HG03135 (cell line): ENCODE data around the gene FZD4.
A peak's percentile ranks its signal among the peaks of the same experiment; 100 is the strongest.
"Not testable (repeated sequence)": the region's sequence is repeated elsewhere in the genome, so short reads cannot be mapped to it uniquely, and the experiment has no call there.

ENCODE experiments used
- ATAC-seq: cut with Tn5 transposase; IDR thresholded peaks from one replicate; pipeline ENCODE4 v1.9.1; 2021; ENCODE audit warnings: mild to moderate bottlenecking, moderate library complexity; ENCODE audit not compliant: unreplicated experiment

Gene FZD4

GRCh38 chr11:86938900-86939880 lies 16.0 kb downstream of the FZD4 start:
- peak; percentile 81 for ATAC-seq

- no peak for ATAC-seq
Observed at GRCh38 chr11:86938203-86938899, 16.8 kb downstream of the FZD4 start.

DNA sequence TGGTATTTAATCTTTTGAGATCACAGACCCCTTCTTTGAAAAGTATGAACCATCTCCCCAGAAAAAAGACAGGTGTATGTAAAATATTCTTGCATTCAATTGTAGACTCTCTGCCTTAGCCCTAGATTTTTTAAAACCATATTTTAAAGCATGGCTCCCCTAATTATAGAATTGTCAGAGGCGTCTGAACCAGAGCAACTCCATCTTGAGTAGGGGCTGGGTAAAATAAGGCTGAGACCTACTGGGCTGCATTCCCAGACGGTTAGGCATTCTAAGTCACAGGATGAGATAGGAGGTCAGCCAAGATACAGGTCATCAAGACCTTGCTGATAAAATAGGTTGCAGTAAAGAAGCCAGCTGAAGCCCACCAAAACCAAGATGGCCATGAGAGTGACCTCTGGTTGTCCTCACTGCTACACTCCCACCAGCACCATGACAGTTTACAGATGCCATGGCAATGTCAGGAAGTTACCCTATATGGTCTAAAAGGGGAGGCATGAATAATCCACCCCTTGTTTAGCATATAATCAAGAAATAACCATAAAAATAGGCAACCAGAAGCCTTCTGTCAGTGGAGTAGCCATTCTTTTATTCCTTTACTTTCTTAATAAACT lies 17.9 kb downstream of the FZD4 start:
- not testable (repeated sequence) for ATAC-seq

DNA sequence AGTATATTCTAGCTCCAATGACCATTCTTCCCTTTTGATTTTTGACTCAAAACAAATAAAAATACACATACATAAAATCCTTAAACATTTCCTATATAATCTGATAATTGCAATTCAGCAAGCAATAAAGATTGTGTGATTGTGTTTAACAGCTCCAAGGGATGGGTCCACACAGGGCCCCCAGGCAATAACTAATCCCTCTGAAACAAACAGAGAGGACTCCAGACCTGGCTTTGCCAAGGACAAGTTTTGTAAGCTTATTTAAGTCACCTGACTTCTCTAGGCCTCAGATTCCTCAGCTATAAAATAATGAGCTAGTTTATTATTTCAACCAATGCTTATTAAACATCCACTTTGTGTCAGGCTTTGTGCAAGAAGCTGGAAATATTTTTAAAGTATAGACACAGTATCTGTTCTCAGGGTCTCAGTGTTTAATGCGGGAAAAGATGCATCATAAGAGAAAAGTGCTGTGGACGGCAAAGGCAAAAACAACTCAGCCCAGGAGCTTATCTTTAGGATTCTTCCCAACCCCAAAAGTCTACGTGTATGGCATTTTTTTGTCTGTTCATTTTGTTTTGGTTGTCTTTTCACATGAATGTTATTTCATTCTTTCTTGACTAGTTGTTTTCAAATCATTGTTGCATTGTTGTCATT lies 20.1 kb downstream of the FZD4 start:
- no peak for ATAC-seq

DNA sequence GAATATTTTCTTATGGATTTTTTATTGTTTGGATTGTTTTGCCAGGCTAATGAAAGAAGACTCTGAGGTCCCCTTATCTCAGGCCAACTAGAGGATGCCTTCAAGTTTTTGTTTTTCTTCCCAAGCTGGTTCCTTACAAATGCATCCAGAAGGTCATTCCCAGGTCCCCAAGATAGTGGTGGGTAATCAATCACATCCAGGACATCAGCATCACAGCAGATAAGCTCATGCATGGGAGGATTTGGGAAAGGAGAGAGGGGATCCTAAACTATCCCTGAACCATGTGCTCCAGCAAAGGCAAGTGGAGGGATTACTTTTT lies 20.7 kb downstream of the FZD4 start:
- ATAC-seq = no peak

GRCh38 chr11:86933891-86934581 lies 21.2 kb downstream of the FZD4 start:
- no peak for ATAC-seq

- no peak for ATAC-seq
Observed at GRCh38 chr11:86932924-86933875, 22.0 kb downstream of the FZD4 start.

- ATAC-seq = no peak
Observed at GRCh38 chr11:86932259-86932585, 23.0 kb downstream of the FZD4 start.

DNA sequence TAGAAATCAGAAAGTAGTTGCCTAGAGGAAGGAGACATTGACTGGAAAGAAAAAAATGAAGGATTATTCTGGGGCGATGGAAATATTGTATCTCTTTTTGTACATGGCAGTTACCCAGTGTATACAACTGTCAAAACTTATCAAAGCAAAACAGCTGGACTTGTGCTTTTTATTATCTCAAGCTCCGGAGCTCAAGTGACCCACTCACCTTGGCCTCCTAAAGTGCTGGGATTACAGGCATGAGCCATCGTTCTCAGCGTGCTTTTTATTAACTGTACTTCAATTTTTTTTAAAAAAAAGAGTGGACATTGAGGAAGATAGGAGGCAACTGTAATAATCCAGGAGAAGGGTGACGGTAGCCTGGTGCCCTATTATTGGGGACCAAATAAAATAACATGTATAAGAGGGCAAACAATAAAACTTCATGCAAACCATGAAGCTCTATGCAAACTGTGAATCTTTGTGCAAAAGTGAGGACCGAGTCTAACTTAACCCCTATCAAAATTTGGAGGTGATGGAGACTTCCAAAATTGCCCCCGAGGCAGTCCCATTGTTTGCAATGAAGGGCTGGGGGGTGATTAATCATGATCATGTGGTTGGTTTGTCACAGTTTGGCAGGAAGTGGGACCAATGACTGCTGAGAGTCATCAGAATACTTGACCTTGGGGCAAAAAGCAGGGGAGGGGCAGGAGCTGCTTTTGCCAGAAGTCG lies 23.5 kb downstream of the FZD4 start:
- ATAC-seq = no peak

DNA sequence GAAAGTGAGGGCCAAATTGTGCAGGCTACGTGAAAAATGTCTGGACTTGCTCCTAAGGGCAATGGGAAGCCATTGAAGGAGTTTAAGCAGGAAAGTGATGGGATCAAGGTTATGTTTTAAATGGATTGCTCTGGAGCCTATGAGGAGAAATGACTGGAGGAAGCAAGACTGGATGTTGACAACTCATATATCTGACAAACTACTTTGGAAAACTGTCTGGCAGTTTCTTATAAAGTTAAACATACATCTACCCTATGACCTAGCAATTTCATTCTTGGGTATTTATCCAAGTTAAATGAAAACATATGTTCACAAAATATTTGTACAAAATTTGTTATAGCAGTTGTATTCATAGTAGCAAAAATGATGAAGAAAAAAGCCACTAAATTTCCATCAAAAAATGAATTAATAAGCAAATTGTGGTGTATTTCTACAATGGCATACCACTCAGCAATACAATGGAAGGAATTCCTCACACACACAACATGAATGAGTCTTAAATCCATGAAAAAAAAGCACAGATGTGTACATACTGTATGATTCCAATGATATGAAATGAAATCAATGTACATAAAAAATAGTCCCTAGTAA lies 24.1 kb downstream of the FZD4 start:
- no peak for ATAC-seq

- no peak for ATAC-seq
Observed at GRCh38 chr11:86926975-86927374, 28.2 kb downstream of the FZD4 start.

GRCh38 chr11:86923999-86924766 lies 31.0 kb downstream of the FZD4 start:
- ATAC-seq = no peak

DNA sequence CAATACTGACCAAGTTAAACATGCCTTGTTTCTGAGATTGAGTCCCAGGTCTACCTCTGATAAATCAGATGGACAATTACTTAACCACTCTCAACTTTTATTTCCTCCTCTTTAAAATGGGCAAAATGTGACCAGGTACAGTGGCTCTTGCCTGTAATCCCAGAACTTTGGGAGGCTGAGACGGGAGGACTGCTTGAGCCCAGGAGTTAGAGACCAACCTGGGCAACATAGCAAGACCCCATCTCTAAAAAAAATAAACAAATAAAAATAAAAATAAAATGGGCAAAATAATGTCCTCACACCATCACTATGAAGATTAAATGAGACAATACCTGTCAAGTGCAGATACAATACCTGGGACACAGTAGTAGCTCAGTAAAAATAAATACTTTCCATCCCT lies 33.0 kb downstream of the FZD4 start:
- ATAC-seq = no peak

DNA sequence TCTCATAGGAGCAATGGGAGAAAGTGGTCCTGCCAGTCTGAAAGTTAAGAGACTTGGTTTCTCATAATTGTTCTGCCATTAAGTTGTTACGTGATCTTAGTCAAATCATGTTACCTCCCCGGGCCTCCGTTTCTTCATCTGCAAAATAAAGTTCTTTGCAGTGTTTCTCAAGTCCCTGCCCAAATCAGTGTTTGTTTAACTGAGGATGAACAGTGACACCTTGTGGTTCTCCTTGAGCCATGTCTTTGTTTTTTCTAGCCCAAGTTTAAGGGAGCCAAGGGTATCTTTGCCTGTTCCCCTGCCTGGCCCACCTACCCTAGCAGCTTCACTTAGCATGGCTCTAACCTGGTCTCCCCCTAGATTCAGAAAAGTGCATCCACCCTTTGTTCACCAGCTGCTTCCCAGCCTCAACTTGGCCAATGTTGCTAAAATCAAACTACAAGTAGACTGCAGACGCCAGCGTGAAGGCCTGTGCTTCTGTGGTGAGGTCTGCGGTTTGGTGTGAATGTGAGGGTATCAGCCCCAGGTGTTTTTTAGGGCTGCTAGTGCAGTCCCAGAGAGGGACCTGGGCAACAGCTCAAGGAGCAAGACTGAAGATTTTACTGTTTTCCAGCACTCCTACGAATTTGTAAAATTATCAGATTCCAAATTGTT lies 35.5 kb downstream of the FZD4 start:
- no peak for ATAC-seq

GRCh38 chr11:86918973-86919372 lies 36.2 kb downstream of the FZD4 start:
- ATAC-seq = no peak

GRCh38 chr11:86918496-86918895 lies 36.7 kb downstream of the FZD4 start:
- ATAC-seq = no peak

GRCh38 chr11:86917589-86917988 lies 37.6 kb downstream of the FZD4 start:
- ATAC-seq = no peak
